ENCODE results near the gene MRTFB. TPM values are rescaled to one million over a fixed set of nuclear protein-coding genes. Genes with fewer than 3 reads are reported as not detected.
A peak's percentile ranks its signal among the peaks of the same experiment; 100 is the strongest.

The MRTFB gene
- total RNA-seq, 4 donors from 2014 or later, result 31.9 to 128 (median 56.4) TPM

DNA sequence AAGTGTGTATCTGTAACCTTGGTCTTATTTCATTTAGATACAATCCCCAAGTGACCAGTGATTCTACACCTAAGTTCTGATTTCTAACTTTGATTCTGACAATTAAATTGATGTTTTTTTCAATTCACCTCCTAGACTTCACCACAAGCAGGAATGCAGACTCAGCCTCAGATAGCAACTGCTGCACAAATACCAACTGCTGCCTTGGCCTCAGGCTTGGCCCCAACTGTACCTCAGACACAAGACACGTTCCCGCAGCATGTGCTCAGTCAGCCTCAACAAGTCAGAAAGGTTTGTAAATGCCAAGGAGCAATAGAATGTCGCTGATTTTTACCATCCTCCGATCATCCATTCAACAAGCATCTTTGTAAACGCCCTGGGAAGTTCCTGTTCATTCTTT lies 177.7 kb downstream of the MRTFB start:
- DNase-seq (ENCODE audit: low spot score in 2 of 2), result no peak
- intact Hi-C loops (cut with DNase I; ENCODE audit: low total_unique reads), result loop anchor here (5.0 to 10.0 kb wide), 2 partner anchors 279 to 324 kb away; partner anchors contain the start of gene ERCC4
- no peak for TF ChIP-seq POLR2A (IDR thresholded peaks at IDR 0.05)
- TF ChIP-seq, protein P1, sequence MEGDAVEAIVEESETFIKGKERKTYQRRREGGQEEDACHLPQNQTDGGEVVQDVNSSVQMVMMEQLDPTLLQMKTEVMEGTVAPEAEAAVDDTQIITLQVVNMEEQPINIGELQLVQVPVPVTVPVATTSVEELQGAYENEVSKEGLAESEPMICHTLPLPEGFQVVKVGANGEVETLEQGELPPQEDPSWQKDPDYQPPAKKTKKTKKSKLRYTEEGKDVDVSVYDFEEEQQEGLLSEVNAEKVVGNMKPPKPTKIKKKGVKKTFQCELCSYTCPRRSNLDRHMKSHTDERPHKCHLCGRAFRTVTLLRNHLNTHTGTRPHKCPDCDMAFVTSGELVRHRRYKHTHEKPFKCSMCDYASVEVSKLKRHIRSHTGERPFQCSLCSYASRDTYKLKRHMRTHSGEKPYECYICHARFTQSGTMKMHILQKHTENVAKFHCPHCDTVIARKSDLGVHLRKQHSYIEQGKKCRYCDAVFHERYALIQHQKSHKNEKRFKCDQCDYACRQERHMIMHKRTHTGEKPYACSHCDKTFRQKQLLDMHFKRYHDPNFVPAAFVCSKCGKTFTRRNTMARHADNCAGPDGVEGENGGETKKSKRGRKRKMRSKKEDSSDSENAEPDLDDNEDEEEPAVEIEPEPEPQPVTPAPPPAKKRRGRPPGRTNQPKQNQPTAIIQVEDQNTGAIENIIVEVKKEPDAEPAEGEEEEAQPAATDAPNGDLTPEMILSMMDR (IDR thresholded peaks at IDR 0.05), result no peak

DNA sequence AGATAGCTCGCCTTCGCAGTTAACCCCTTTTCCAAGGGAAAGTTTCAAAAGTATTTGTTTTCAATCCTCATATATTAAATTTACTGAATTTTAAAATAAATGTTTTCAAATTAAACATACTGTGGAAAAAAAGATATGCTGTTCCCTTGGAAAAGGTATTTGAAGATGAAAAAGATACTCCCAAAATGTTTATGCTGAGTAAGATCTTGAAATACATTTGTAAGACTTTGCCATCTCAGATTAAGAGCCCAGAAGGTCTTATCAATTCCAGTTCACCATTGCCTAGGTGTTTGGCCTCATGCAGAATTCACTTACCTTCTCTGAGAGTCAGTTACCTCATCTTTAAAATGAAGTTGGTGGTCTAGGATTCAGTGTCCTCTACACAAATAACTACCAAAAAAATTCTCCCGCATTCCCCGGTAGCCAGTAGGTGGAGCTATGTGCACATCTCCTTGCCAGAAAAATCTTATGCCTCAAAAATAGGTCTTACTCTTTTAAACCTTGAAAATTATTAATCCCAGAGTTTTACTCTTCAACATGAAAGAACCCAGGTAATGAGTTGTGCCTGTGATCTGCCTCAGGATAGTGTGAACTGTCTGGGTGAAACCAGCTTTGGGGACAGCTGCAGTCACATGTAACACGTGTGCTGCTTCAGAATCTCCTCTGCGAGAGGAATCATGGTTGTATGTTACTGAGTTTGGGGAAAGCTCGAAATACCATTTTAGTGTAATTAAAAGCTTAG lies 178.3 kb downstream of the MRTFB start:
- peak in 1 of 2 donors; percentile 32 for DNase-seq (ENCODE audit: low spot score in 2 of 2)
- H3K4me3 ChIP-seq (ENCODE audit: low read depth, poor library complexity, severe bottlenecking), result no peak overlapping the region
- intact Hi-C loops (cut with DNase I; ENCODE audit: low total_unique reads), result loop anchor here (5.0 to 10.0 kb wide), 2 partner anchors 278 to 325 kb away; partner anchors contain the start of gene ERCC4
- WGBS, 2 donors, result 57 to 70% methylated on average over 7 of the region's 7 CpGs
- TF ChIP-seq, protein P1 (IDR thresholded peaks at IDR 0.05), result no peak
- TF ChIP-seq POLR2A (IDR thresholded peaks at IDR 0.05), result no peak

More for the DNA sequence above, 177.7 kb downstream of the MRTFB start:
- no peak overlapping the region for H3K4me3 ChIP-seq (ENCODE audit: low read depth, poor library complexity, severe bottlenecking)
- 74 to 80% methylated on average over 5 of the region's 5 CpGs for WGBS, 2 donors

DNA sequence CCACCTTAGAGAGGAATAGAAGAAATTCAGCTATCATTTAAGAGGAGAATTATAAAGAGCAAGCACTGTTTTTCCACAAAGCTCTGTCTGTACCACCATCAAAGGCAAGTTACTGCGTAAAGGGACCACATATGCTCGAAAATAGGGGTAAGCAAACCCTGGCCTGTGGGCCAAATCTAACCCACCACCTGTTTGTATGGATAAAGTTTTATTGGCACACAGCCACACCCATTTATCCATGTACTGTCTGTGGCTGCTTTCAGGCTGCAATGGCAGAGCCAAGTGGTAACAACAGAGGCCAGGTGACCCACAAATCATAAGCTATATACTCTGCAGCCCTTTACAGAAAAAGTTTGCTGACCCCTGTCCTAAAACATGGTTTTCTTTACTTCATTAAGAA lies 180.3 kb downstream of the MRTFB start:
- 94 to 96% methylated on average over 2 of the region's 2 CpGs for WGBS, 2 donors
- DNase-seq (ENCODE audit: low spot score in 2 of 2), result no peak
- intact Hi-C loops (cut with DNase I; ENCODE audit: low total_unique reads), result no loop called here
- TF ChIP-seq, protein P1 (IDR thresholded peaks at IDR 0.05), result no peak
- no peak for TF ChIP-seq POLR2A (IDR thresholded peaks at IDR 0.05)
- no peak overlapping the region for H3K4me3 ChIP-seq (ENCODE audit: low read depth, poor library complexity, severe bottlenecking)

DNA sequence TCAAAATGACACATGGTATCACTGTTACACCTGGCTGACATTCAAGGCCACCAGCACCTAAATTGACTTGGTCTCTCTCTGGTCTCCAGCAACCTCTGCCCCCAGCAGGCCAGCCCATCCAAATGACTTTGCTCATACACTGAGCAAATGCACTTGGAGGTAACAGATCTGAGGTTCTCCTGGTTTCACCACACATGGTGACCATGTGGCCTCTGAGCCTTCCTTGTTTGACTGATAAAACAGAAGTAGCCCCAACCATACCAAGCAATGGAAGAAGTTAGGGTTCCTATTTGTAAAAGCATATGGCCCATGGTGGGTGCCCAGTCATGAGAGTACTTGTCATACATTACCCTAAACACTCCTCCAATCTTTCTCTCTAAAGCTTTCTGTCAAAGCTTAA lies 181.7 kb downstream of the MRTFB start:
- intact Hi-C loops (cut with DNase I; ENCODE audit: low total_unique reads), result no loop called here
- no peak for TF ChIP-seq POLR2A (IDR thresholded peaks at IDR 0.05)
- TF ChIP-seq, protein P1 (IDR thresholded peaks at IDR 0.05), result no peak
- no peak overlapping the region for H3K4me3 ChIP-seq (ENCODE audit: low read depth, poor library complexity, severe bottlenecking)
- DNase-seq (ENCODE audit: low spot score in 2 of 2), result no peak

DNA sequence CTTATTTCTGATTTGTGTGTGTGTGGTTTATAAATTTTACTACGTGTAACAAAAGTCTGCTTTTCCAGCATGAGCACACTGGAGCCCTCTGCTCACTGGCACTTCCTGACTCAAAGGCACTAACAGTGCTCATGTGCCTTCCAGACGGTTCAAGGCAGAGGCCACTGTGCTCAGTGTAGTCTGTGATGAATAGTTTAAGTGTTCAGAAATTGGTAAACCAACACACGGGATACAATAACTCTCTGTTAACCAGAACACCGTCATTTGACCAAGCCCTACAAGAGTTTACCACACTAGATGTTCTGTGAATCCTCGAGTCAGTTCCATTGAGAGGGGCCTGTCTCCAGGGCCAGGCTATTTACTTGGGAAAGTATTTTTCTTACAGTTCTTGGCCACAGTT lies 191.9 kb downstream of the MRTFB start:
- DNase-seq (ENCODE audit: low spot score in 2 of 2), result no peak
- TF ChIP-seq, protein P1 (IDR thresholded peaks at IDR 0.05), result no peak
- no peak for TF ChIP-seq POLR2A (IDR thresholded peaks at IDR 0.05)
- WGBS, 2 donors, result 81 to 90% methylated on average over 5 of the region's 5 CpGs
- H3K4me3 ChIP-seq (ENCODE audit: low read depth, poor library complexity, severe bottlenecking), result no peak overlapping the region
- intact Hi-C loops (cut with DNase I; ENCODE audit: low total_unique reads), result no loop called here

Data from lower leg skin (tissue), 4 donors.